HG02943 (cell line): Measurements from ENCODE around the gene PHF19.
A peak's percentile ranks its signal among the peaks of the same experiment; 100 is the strongest.

Source experiments
- ATAC-seq: cut with Tn5 transposase; IDR thresholded peaks from one replicate; pipeline ENCODE4 v1.9.1; 2021; ENCODE audit warnings: mild to moderate bottlenecking, low read depth, moderate library complexity; ENCODE audit not compliant: unreplicated experiment

The PHF19 gene

DNA sequence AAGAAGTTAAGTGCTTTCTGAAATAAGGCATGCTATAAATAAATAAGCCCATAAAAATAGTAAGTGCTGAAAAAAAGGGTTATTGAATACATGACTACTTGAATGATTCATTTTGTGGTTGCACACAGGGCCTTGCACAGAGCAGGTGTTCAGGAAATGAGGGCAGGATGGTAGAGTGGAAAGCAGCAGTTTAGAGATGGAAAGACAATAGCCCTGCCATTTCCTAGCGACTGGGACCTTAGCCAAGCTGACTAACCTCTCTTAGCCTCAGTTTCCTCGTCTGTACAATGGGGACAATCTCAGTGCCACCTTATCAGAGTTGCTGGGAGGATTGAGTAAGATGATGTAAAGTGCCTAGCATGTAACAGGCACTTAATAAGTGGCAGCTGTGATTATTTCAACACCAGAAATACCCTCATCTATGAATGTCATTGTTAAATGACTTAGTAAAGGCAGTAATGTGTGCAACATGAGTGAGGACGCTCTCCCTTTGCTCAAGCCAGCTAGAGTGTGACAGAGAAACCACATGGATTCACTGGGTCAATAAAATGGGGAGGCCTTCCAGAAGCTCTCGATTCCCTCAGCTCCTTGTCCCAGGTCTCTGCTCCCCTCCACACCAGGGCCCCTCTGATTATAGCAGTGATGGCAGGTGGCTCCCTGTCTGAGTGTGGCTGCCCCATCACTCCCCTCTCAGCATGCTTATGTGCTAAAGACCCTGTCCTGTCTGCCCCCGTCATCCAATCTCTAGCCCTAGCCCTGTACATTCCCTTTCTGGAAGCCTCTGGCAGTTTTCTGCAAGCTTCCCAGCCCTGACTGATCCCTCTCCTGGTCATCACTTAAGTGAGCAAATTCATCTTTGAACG, 16.0 kb upstream of the PHF19 start:
- ATAC-seq: peak; percentile 54

DNA sequence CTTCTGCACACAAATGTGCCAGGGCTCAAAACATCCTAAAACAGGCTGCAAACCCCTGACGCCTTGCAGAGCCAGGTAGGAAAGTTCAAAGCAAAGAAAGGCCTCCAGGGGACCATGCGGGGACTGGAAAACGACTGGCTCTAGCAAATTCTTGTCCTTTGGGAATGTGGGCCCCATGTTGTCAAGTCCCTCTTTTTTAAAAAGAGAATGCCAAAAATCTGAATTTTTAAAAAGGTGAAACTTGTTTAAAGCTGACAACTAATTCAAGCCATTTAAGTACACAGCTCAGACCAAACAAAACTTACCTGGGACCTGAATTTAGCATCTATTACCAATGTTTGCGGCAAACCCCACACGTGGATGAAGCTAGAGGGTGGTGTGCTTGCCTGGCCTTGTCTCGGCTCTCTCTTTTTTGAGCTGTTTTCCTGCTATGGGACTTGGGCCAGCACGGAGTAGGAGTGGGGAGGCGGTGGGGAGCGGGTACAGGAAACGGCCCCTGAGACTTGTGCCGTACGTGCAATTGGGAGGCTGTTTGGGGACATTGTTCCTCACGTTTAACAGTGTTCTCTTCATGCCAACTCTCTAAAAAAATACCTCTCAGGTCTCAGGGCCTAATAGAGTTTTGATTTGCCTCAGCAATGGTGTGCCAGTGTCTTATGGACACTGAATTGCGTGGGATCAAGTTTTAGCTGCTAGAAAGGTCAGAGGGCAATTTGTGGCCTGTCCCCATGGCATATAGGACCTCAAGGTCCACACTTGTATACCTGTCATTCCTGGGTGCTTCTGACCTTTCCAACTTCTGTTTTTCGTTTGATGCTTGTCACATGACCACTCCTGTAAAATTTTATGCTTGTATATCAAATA, 15.1 kb upstream of the PHF19 start:
- peak; percentile 38 for ATAC-seq

DNA sequence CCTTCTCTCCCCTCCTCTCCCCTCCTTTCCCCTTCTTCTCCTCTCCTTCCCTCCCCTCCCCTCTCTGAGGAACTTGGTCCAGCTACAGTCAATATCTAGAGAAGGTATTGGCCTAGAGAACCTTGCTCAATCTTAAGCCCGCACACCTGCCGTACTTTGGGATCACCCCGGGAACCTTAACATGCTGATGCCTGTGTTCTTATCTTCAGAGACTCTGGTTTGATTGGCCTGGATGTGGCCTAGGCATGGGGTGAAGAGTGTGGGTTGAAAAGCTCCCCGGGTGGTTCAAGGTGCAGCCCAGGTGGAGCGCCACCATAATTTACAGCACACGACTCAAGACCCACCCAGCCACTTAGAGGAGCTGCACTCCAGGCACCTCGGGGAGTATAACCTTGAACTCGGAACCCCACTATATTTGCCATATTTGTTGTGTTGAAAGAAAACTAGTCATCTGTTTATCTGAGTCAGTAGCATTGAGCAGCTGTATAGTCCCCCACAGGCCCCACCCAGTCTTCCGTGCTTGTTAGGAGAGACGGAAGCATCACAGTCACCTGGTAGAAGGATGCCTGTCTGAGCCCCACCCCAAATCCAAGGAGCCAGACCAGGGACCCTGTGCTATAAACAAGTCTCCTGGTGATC, 14.4 kb upstream of the PHF19 start:
- no peak for ATAC-seq

DNA sequence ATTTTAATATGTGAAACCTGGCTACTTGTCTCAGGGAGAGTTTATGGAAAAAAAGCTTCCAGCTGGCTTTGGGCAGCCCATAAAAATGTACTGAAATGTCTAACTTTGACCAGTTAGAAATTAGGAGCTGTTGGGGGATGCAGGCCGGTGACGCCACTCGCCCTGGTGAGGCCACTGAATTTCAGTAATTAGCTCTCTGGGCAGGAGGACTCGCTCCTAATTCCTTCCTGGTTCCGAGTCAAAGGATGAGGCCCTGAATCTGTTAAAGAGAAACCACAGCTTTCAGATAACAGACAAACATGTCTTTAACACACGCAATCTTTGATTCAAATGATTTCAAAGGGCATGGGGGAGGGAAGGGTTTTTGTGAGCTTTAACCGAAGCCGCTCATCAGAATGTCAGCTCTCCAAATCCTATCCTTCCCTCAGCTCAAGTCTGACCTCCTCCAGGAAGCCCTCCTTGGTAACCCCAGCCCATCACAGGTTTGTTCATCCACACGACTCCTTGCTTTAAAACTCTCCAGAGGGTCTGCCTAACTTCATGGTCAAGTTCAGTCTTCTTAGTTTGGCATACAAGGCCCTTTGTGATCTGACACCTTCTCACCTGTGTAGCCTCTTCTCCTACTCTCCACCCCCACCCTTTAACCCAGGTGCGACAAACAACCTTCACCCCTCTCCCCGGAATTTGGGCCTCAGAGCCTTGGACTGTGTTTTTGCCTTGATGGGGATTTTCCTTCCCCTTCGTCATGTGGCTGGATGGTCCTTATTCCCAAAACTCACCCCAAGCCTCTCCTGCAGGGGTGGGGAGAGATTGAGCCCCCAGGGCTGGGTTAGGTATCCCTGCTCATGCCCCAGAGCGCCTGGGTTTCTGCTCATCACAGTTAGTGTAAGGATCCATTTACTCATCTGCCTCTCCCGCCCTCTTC, 13.6 kb upstream of the PHF19 start:
- ATAC-seq: no peak

DNA sequence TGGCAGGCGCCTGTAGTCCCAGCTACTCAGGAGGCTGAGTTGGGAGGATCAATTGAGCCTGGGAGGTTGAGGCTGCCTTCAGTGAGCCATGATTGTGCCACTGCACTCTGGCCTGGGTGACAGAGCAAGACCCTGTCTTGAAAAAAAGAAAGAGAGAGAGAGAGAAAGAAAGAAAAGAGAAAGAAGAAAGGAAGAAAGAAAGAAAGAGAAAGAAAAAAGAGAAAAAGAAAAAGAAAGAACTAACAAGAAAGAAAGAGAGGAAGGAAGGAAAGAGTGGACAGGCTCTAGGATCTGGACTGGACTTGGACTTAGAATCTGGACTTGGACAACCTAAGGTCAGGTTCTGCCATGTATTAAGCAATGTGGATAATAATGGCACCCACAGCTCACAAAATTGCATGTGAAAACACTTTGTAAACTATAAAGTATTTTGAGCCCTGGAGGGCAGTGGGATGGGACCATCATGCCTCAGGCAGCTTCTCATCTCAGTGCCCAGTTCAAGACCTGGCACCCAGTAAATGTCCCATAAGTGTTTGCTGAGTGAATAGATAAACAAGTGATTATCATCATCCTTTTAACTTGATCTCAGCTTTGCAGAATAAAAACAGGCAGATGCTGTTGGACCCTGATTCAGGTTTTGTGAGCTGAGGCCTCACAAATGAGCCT, 12.8 kb upstream of the PHF19 start:
- no peak for ATAC-seq

DNA sequence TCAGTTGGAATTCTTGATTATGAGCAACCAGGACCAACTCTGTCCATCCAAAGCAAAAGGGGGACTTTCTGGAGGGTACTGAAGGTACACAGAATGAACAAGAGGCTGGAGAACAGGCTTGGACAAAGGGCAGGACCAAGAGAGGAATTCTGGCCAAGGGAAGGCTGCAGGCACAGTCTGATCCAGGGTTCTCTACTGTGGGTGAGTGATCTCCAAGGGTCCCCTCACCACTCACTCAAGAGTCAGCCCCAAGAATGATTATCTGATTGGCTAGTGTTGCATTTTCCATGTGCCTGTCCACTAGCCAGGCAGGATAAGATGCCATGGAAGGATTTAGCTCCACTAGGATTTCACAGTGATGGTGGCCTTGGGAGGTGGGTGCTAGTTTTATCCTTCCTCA, 11.6 kb upstream of the PHF19 start:
- no peak for ATAC-seq

DNA sequence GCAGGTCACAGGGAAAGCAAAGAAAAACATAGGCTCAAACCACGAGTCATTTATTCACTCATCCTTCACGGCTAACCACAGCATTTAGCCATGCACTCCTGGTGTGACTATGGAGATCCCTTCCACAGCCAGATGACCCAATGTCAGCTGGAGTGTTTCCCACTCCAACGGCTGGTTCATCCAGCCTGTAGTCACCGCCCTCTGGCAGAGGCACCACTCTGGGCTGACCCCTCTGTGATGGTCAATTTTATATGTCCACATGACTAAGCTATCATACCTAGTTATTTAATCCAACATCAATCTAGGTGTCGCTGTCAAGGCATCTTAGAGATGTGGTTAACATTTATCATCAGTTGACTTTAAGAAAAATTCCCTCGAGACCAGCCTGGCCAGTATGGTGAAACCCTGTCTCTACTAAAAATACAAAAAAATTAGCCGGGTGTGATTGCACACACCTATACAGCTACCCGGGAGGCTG, 9.5 kb upstream of the PHF19 start:
- ATAC-seq: no peak

DNA sequence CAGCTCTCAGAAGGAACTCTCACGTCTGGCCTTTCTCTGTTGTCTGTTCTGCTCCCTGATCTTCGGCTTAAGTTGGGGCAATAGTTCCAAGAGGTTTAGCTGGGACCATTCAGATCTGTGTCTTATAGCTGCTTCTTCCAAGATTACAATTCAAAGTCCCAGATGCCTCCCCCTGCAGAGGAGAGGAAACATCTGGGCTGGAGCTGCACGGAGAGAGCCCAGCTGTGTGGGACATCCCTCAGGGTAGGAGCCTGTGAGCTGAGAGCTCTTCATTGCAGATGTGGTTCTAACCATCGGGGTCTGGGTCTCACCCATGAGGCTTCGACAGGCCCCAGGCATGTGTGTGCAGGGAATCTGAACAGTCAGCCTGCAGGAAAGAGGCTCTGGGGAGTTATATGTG, 9.0 kb upstream of the PHF19 start:
- ATAC-seq: no peak

DNA sequence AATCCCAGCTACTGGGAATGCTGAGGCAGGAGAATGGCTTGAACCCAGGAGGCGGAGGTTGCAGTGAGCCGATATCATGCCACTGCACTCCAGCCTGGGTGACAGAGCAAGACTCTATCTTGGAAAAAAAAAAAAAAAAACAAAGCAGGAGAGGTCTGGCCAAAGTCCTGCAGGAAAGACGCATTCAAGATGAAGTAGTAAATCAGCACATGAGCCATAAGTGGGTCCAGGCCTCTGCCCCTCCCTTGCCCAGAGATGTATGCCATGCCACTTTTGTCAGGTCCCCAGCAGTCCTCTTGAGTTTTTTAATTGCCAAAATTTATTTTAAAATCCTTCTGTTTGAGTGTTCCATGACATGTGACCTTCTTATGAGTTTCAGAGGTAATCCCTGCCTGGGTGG, 8.5 kb upstream of the PHF19 start:
- no peak for ATAC-seq

DNA sequence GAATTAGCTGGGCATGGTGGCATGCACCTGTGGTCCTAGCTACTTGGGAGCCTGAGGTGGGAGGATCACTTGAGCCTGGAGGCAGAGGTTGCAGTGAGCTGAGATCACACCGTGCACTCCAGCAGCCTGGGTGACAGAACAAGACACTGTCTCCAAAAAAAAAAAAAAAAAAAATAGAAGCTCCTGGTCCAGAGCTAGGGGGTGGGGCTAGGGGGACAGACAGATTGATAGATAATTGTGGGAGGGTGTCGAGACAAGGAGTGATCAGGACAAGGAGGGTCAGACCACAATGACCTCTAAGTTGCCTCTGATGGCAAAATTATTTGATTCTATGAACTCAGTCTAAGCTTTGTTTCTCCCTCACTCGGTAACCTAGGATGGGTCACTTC, 6.6 kb upstream of the PHF19 start:
- ATAC-seq: no peak

DNA sequence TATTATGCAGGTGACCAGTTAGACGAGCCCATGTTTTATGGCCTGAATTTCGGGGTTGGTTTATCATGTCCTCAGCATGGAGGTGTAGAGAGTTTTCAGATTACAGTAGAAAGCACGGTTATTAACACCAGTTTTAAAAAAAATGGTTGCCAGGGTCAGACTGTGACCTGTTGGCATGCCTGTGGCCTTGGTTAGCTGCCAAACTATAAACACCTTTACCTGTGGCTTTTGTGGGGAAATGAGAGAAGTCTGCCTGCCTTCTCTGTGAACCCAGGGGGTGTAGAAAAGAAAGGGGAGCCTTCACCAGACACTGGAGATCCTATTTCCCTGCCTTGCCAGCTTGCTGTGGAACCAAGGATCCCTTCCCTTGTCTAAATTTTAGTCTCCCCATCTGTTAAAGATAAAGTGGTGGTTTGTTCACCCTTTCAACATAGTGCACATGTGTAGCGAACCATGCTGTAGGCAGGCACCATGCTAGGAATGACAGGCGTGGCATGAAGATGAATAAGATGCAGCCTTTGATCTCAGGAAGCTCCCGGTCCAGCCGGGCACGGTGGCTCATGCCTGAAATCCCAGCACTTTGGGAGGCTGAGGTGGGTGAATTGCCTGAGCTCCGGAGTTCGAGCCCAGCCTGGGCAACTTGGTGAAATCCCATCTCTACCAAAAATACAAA, 6.1 kb upstream of the PHF19 start:
- ATAC-seq: no peak

DNA sequence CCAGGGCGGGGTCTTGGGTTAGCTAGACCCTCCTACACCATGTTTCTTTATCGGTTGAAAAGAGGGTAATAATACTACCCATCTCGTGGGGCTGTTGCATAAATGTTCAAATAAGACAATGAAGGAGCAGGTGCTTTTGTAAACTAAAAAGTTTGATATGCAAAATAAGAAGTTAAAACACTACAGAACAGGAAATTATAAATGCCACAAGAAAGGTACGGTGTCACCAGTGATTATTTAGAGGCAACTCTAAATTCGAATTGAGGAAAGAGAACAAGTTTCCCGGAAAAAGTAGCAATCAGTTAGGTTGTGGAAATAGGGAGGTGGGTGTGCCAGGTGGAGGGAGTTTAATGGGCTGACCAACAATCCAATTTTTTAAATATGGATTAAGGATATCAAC, 2.5 kb upstream of the PHF19 start:
- ATAC-seq: no peak

DNA sequence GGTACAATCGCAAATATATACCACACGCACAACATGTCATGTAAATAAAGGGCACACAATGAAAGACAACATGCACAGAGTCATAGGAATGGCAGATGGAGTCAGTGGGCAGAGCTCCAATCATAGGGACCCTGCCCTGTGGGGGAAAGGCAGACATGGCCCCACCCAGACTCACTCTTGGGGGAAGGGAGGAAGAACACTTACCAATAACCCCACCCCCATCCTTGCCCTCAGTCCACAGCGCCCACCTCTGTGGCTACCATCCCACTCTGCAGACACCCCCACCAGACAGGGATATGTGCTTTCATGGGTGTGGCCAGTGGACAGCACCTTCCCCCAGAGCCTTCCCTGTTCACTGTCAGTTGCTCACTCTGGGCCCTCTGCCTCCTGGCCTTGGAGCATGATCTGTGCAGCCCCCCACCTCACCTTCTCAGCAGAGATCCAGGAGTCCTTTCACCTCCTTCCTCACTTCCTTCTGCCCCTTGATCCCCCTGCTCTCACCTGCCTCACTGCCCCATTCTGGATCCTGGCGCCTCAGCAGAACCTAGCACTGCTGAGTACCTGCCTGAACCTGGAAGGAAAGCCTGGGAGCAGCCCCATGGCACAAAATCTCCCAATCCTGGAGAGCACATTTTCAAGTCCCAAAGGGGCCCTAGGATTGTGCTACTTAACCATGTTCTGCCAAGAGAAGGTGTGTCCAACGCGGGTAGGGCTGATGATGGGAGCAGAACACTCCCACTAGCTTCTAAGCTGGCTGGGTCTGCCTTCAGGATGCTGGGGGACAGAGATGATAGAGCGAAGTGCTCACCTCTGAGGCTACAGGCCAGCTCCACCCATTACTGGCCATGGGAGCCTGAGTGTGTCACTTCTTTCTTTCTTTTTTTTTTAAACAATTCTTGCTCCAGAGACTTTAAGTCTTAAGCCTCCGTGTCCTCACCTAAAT, 1.5 kb upstream of the PHF19 start:
- no peak for ATAC-seq

DNA sequence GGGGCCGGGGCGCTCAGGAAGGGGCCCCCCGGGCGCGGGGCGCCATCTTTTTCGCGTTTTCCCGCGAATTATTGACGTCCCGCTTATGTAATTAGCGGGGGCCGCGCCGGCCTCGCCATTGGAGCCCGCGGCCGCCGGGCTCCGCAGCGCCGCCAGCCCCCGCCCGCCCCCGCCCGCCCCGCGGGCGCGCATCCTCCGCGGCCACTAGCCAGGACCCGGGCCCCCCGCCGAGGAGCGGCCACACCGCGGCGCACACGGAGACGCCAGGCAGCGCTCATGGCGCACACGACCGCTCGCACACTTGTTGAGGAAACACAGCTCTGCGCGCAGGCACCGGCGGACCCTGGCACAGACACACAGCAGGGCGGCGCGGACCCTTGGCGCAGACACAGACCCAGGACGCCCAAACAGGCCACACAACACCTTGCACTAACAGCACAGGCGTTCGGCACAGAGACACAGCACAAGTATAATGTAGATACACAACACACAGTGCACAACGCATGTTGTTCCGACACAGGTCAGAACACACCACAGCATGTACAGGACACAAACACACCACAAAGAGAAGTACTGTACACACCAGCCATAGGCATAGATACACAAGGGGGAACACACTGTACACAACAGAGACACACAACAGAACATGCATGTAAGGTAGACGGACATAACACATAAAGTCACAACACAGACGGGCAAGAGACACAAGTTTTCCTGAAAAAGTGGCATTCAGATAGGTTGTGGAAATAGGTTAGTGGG, 467 bp upstream of the PHF19 start:
- ATAC-seq: peak; percentile 24

DNA sequence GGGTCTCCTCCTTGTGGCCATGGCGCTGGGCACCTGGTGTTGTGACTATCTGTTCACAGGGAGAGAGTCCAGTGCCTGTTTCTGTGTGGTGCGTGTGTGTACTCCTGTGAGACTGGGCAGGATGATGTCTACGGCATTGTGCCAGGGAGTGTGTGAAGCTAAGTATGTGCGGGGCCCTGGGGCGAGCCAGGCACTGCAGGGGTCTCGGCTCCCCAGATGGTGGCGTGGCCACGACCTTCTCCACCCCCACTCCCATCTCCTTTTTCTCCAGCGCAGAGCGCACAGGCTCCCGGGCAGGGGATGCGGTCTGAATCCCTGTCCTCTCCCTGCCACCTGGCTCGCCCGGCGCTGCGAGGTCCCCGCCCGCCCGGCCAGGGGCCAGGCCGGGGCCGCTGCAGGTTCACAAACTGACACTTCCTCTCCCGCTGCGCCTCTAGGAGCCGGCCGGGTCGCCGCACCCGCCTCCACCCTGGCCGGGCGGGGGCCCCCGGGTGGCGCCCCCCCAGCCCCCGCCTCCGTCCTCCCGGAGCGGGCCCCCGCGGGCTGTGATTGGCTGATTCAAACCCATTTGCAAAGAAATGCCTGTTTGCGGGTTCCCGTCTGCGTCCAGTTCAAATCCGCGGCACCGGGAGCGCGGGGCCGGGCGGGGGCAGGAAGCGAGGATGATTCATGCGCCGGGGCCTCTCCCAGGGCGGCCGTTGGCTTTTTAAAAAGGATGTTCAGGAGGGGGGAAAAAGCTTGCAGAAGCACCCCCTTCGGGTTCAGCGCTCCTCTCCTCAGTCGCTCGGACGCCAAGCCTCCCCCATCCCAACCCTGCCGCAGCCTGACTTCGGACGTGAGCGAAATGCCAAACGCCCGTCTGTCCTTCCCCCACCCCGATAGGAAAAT, 790 bp downstream of the PHF19 start:
- peak; percentile 52 for ATAC-seq

DNA sequence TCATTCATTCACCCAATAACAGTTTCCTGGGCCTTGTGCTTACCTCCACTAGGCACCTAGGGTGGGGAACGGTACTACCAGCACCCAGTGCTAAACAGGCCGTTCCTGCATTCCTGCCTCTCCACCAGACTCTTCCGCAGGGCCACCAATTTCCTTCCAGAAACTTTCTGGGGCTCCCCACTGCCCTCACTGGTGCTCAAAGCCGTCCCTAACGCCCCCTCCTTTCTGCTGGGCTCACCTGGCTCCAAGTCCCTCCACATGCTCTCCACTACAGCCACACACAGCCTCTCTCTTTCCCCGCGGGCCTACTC, 1.4 kb downstream of the PHF19 start:
- ATAC-seq: no peak
